ENCODE results near the gene FBRSL1. TPM values are rescaled to one million over a fixed set of nuclear protein-coding genes. Genes with fewer than 3 reads are reported as not detected.
A peak's percentile ranks its signal among the peaks of the same experiment; 100 is the strongest.

FBRSL1 gene
- total RNA-seq, 4 donors from 2014 or later, result 5.9 to 34.3 (median 23.4) TPM

DNA sequence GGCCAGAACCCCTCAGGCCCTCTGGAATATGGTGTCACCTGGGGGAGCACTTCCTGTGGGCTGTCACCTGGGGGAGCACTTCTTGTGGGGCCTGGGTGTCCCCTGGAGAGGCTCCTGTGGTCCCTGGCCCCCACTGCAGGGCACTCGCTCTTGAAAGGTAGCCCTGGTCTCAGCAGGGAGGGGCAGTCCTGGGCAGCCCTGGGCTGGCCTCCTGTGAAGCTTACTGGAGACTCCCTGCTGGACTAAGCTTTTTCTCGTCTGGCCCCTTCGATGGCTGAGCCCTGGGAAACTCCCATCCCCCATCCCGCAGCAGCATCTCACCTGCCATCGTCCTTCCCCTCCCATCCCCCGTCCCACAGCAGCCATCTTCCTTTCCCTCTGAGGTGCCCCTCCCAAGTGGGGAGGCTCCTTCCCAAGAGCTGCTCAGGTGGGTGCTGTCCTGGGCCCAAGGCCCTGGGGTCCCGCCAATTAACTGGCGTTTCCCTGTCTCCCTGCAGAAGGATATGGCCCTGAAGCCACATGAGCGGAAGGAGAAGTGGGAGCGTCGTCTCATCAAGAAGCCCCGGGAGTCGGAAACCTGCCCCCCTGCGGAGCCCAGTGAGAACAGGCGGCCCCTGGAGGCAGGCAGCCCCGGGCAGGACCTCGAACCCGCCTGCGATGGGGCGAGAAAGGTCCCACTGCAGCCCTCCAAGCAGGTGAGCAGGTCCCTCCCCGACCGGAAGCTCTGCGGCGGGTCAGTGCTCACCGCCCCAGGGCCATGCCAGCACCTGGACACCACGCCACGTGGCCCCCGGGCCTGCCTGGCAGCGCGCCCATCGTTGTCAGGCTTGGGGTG lies 17.9 kb downstream of the FBRSL1 start:
- Histone ChIP-seq H3K27ac (peak overlapping the region in 1 of 4 donors; percentile 52), H3K4me1 (peaks cover 42 to 61% (median 52%) of the 10 kb centered on the region in 3 donors), H3K4me3 (no peak overlapping the region), H3K9me3 (no peaks in the 10 kb centered on the region), H3K36me3 (peaks cover 0 to 50% (median 9%) of the 10 kb centered on the region in 3 donors), H3K27me3 (no peaks in the 10 kb centered on the region)
- TF ChIP-seq POLR2A (IDR thresholded peaks at IDR 0.05), result no peak
- TF ChIP-seq, protein P1, sequence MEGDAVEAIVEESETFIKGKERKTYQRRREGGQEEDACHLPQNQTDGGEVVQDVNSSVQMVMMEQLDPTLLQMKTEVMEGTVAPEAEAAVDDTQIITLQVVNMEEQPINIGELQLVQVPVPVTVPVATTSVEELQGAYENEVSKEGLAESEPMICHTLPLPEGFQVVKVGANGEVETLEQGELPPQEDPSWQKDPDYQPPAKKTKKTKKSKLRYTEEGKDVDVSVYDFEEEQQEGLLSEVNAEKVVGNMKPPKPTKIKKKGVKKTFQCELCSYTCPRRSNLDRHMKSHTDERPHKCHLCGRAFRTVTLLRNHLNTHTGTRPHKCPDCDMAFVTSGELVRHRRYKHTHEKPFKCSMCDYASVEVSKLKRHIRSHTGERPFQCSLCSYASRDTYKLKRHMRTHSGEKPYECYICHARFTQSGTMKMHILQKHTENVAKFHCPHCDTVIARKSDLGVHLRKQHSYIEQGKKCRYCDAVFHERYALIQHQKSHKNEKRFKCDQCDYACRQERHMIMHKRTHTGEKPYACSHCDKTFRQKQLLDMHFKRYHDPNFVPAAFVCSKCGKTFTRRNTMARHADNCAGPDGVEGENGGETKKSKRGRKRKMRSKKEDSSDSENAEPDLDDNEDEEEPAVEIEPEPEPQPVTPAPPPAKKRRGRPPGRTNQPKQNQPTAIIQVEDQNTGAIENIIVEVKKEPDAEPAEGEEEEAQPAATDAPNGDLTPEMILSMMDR (IDR thresholded peaks at IDR 0.05), result no peak
- DNase-seq, result no peak
- intact Hi-C loops (cut with DNase I), result no loop called here
- 63 to 81% methylated on average over 3 of the region's 31 CpGs for WGBS, 2 donors

DNA sequence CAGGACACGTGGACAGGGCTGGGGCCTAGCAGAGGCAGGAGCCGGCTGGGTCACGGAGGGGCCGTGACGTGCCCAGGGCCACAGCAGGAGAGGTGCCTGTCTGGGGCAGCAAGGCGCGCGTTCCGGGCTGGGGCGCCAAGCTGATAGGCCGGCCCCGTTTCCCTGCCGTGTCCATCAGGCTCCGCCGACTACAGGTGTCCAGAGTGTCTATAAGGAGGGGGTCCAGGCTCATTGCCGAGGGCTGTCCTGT lies 18.5 kb downstream of the FBRSL1 start:
- intact Hi-C loops (cut with DNase I), result no loop called here
- Histone ChIP-seq H3K36me3 (peaks cover 0 to 51% (median 9%) of the 10 kb centered on the region in 3 donors), H3K27ac (no peak overlapping the region), H3K4me1 (peaks cover 47 to 61% (median 51%) of the 10 kb centered on the region in 3 donors), H3K9me3 (no peaks in the 10 kb centered on the region), H3K27me3 (no peaks in the 10 kb centered on the region), H3K4me3 (no peak overlapping the region)
- 87% methylated on average over 3 of the region's 16 CpGs; no CpG with 5 or more reads in 1 of the 2 donors for WGBS, 2 donors
- no peak for TF ChIP-seq POLR2A (IDR thresholded peaks at IDR 0.05)
- TF ChIP-seq, protein P1 (IDR thresholded peaks at IDR 0.05), result no peak
- no peak for DNase-seq

DNA sequence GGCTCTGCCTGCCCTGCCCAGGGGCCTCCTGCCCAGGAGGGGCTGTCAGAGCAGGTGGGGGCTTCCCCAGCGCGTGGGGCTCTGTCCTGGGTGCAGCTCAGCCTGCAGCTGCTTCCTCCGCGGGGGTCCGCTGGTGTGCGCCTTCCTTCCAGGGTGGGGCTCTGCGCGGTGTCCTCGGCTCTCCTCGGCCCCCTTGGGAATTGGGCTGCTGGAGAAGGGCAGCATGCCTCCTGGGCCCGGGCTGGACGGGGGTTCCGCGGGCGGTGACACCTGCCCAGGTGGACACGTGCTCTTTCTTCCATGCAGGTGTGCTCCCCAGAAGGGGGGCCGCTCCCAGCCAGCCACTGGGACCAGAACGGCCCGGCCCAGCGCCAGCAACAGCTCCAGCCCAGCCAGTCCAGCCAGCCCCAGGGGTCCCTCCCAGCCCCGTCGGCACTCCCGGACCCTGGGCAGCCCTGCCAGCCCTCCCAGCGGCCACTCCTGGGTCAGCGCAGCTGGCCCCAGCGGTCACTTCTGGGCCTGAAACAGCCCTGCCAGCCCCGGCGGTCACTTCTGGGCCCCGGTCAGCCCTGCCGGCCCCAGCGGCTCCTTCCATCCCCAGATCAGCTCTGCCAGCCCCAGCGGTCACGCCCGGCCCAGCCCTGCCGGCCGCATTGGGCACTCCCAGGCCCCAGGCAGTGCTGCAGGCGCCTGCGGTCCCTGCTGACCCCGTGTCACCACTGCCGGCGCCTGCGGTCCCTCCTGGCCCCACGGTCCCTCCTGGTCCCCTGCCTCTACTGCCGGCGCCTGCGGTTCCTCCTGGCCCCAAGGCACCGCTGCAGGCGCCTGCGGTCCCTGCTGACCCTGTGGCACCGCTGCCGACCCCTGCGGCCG lies 19.1 kb downstream of the FBRSL1 start:
- WGBS, 2 donors, result 94 to 96% methylated on average over 16 to 18 of the region's 53 CpGs
- no peak overlapping the region for H3K27ac ChIP-seq
- peaks cover 42 to 61% (median 51%) of the 10 kb centered on the region in 3 donors for H3K4me1 ChIP-seq
- H3K4me3 ChIP-seq, result no peak overlapping the region
- TF ChIP-seq, protein P1 (IDR thresholded peaks at IDR 0.05), result no peak
- TF ChIP-seq POLR2A (IDR thresholded peaks at IDR 0.05), result no peak
- intact Hi-C loops (cut with DNase I), result no loop called here
- DNase-seq, result no peak
- H3K27me3 ChIP-seq, result no peaks in the 10 kb centered on the region
- no peaks in the 10 kb centered on the region for H3K9me3 ChIP-seq
- peaks cover 0 to 51% (median 9%) of the 10 kb centered on the region in 3 donors for H3K36me3 ChIP-seq

DNA sequence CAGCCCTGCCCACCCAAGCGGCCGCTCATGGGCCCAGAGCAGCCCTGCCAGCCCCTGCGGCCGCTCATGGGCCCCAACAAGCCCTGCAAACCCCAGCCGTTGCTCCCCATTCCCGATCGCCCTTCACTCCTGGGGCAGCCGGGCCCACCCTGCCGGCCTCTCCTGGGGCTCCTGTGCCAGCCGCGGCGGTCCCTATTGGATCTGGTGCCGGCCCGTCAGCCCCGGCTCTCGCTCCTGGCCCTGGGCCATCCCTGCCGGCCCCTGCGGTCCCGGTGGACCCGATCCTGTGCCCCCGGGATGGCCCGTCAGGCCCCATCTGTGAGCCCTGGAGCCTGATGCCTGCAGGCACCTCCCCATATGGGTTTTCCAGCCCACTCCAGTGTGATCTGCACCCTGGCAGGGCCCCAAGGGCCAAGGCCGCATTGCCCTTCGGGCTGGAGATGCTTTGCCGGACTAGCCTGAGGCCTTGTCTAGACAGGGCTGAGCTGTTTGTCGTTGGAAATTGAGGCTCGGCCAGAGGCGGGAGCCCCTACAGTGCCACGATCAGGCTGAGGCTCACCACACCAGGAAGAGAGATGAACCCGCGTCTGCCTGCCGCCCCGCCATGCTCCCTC lies 20.3 kb downstream of the FBRSL1 start:
- Histone ChIP-seq H3K9me3 (no peaks in the 10 kb centered on the region), H3K36me3 (peaks cover 0 to 51% (median 9%) of the 10 kb centered on the region in 3 donors), H3K27ac (no peak overlapping the region), H3K4me3 (no peak overlapping the region), H3K4me1 (peaks cover 36 to 54% (median 44%) of the 10 kb centered on the region in 3 donors), H3K27me3 (no peaks in the 10 kb centered on the region)
- DNase-seq, result no peak
- 100% methylated on average over 2 of the region's 33 CpGs for WGBS, 2 donors
- intact Hi-C loops (cut with DNase I), result no loop called here
- TF ChIP-seq, protein P1 (IDR thresholded peaks at IDR 0.05), result no peak
- no peak for TF ChIP-seq POLR2A (IDR thresholded peaks at IDR 0.05)
